ENCODE data around the gene DOCK2. TPM values are rescaled to one million over a fixed set of nuclear protein-coding genes. Genes with fewer than 3 reads are reported as not detected.
A peak's percentile ranks its signal among the peaks of the same experiment; 100 is the strongest.

DOCK2 gene
- total and polyA plus RNA-seq, 4 donors: 1.6 to 53.7 (median 21.6) TPM

GRCh38 chr5:169980418-169981053 is 343.5 kb downstream of the DOCK2 start, which contains the start of gene INSYN2B:
Gene INSYN2B, minus strand, starts transcription at chr5:169980495. Its CDS starts 96,597 bp downstream, at chr5:169883898.
- DNase-seq: peak; percentile 63 to 76
- 8 to 9% methylated on average over 11 of the region's 11 CpGs for whole genome bisulfite sequencing, 2 donors
- no peak within 1 kb of the TSS for H3K4me3 ChIP-seq (ENCODE audit: low read length in 2 of 2)
- H3K36me3 ChIP-seq (ENCODE audit: control insufficient read depth in 1 of 2, insufficient read depth in 2 of 2, low read length in 1 of 2): no peaks in the 10 kb centered on the region
- ATAC-seq (ENCODE audit: low FRiP score): peak; percentile 81
- H3K27me3 ChIP-seq (ENCODE audit: control insufficient read depth in 1 of 2, insufficient read depth in 2 of 2, low read length in 1 of 2): no peaks in the 10 kb centered on the region
- intact Hi-C loops (cut with DNase I): no loop called here
- H3K27ac ChIP-seq (ENCODE audit: low read depth in 1 of 2, low read length in 2 of 2): no peak within 1 kb of the TSS
- no peaks in the 10 kb centered on the region for H3K4me1 ChIP-seq (ENCODE audit: control insufficient read depth in 1 of 2, insufficient read depth in 2 of 2, low read length in 2 of 2)
- H3K9me3 ChIP-seq (ENCODE audit: control insufficient read depth, low read length): no peaks in the 10 kb centered on the region

GRCh38 chr5:169988206-169988605 is 351.1 kb downstream of the DOCK2 start:
- WGBS, 2 donors: 86 to 89% methylated on average over 4 of the region's 4 CpGs
- DNase-seq (no peak), ATAC-seq (ENCODE audit: low FRiP score) (no peak)
- Histone ChIP-seq H3K4me1 (ENCODE audit: control insufficient read depth in 1 of 2, insufficient read depth in 2 of 2, low read length in 2 of 2) (no peaks in the 10 kb centered on the region), H3K27me3 (ENCODE audit: control insufficient read depth in 1 of 2, insufficient read depth in 2 of 2, low read length in 1 of 2) (no peaks in the 10 kb centered on the region), H3K27ac (ENCODE audit: low read depth in 1 of 2, low read length in 2 of 2) (no peak overlapping the region), H3K4me3 (ENCODE audit: low read length in 2 of 2) (no peak overlapping the region), H3K9me3 (ENCODE audit: control insufficient read depth, low read length) (peaks cover 1% of the 10 kb centered on the region), H3K36me3 (ENCODE audit: control insufficient read depth in 1 of 2, insufficient read depth in 2 of 2, low read length in 1 of 2) (no peaks in the 10 kb centered on the region)
- intact Hi-C loops (cut with DNase I): no loop called here

- Histone ChIP-seq H3K9me3 (ENCODE audit: control insufficient read depth, low read length) (peaks cover 1% of the 10 kb centered on the region), H3K27ac (ENCODE audit: low read depth in 1 of 2, low read length in 2 of 2) (no peak overlapping the region), H3K36me3 (ENCODE audit: control insufficient read depth in 1 of 2, insufficient read depth in 2 of 2, low read length in 1 of 2) (no peaks in the 10 kb centered on the region), H3K4me3 (ENCODE audit: low read length in 2 of 2) (no peak overlapping the region), H3K27me3 (ENCODE audit: control insufficient read depth in 1 of 2, insufficient read depth in 2 of 2, low read length in 1 of 2) (peaks cover 0 to 2% of the 10 kb centered on the region in 2 donors), H3K4me1 (ENCODE audit: control insufficient read depth in 1 of 2, insufficient read depth in 2 of 2, low read length in 2 of 2) (no peaks in the 10 kb centered on the region)
- ATAC-seq (ENCODE audit: low FRiP score) (no peak), DNase-seq (no peak)
- intact Hi-C loops (cut with DNase I): no loop called here
- 79 to 82% methylated on average over 1 of the region's 1 CpG for WGBS, 2 donors
These were observed 351.9 kb downstream of the DOCK2 start for GRCh38 chr5:169988947-169989346.

GRCh38 chr5:169989365-169989764 is 352.3 kb downstream of the DOCK2 start:
- H3K9me3 ChIP-seq (ENCODE audit: control insufficient read depth, low read length): peaks cover 1% of the 10 kb centered on the region
- no peak overlapping the region for H3K27ac ChIP-seq (ENCODE audit: low read depth in 1 of 2, low read length in 2 of 2)
- peaks cover 0 to 2% of the 10 kb centered on the region in 2 donors for H3K27me3 ChIP-seq (ENCODE audit: control insufficient read depth in 1 of 2, insufficient read depth in 2 of 2, low read length in 1 of 2)
- H3K4me1 ChIP-seq (ENCODE audit: control insufficient read depth in 1 of 2, insufficient read depth in 2 of 2, low read length in 2 of 2): no peaks in the 10 kb centered on the region
- ATAC-seq (ENCODE audit: low FRiP score) (no peak), DNase-seq (no peak)
- 13 to 18% methylated on average over 1 of the region's 1 CpG for WGBS, 2 donors
- intact Hi-C loops (cut with DNase I): no loop called here
- no peak overlapping the region for H3K4me3 ChIP-seq (ENCODE audit: low read length in 2 of 2)
- H3K36me3 ChIP-seq (ENCODE audit: control insufficient read depth in 1 of 2, insufficient read depth in 2 of 2, low read length in 1 of 2): no peaks in the 10 kb centered on the region

- no peak for DNase-seq
- WGBS, 2 donors: 72 to 73% methylated on average over 8 of the region's 8 CpGs
- intact Hi-C loops (cut with DNase I): no loop called here
- no peak overlapping the region for H3K27ac ChIP-seq (ENCODE audit: low read depth in 1 of 2, low read length in 2 of 2)
- no peak overlapping the region for H3K4me3 ChIP-seq (ENCODE audit: low read length in 2 of 2)
- H3K4me1 ChIP-seq (ENCODE audit: control insufficient read depth in 1 of 2, insufficient read depth in 2 of 2, low read length in 2 of 2): no peaks in the 10 kb centered on the region
- H3K27me3 ChIP-seq (ENCODE audit: control insufficient read depth in 1 of 2, insufficient read depth in 2 of 2, low read length in 1 of 2): peaks cover 0 to 2% of the 10 kb centered on the region in 2 donors
- H3K9me3 ChIP-seq (ENCODE audit: control insufficient read depth, low read length): peaks cover 1% of the 10 kb centered on the region
- H3K36me3 ChIP-seq (ENCODE audit: control insufficient read depth in 1 of 2, insufficient read depth in 2 of 2, low read length in 1 of 2): no peaks in the 10 kb centered on the region
- no peak for ATAC-seq (ENCODE audit: low FRiP score)
These were observed 354.2 kb downstream of the DOCK2 start for GRCh38 chr5:169991115-169991869.

GRCh38 chr5:169992789-169993484 is 355.9 kb downstream of the DOCK2 start:
- intact Hi-C loops (cut with DNase I): no loop called here
- peaks cover 1% of the 10 kb centered on the region for H3K9me3 ChIP-seq (ENCODE audit: control insufficient read depth, low read length)
- WGBS, 2 donors: 58 to 66% methylated on average over 2 of the region's 2 CpGs
- no peak overlapping the region for H3K27ac ChIP-seq (ENCODE audit: low read depth in 1 of 2, low read length in 2 of 2)
- ATAC-seq (ENCODE audit: low FRiP score): no peak
- H3K4me1 ChIP-seq (ENCODE audit: control insufficient read depth in 1 of 2, insufficient read depth in 2 of 2, low read length in 2 of 2): no peaks in the 10 kb centered on the region
- no peak overlapping the region for H3K4me3 ChIP-seq (ENCODE audit: low read length in 2 of 2)
- peaks cover 0 to 2% of the 10 kb centered on the region in 2 donors for H3K27me3 ChIP-seq (ENCODE audit: control insufficient read depth in 1 of 2, insufficient read depth in 2 of 2, low read length in 1 of 2)
- no peaks in the 10 kb centered on the region for H3K36me3 ChIP-seq (ENCODE audit: control insufficient read depth in 1 of 2, insufficient read depth in 2 of 2, low read length in 1 of 2)
- no peak for DNase-seq

- peaks cover 1% of the 10 kb centered on the region for H3K9me3 ChIP-seq (ENCODE audit: control insufficient read depth, low read length)
- H3K4me3 ChIP-seq (ENCODE audit: low read length in 2 of 2): no peak overlapping the region
- H3K27me3 ChIP-seq (ENCODE audit: control insufficient read depth in 1 of 2, insufficient read depth in 2 of 2, low read length in 1 of 2): peaks cover 0 to 2% of the 10 kb centered on the region in 2 donors
- DNase-seq (no peak), ATAC-seq (ENCODE audit: low FRiP score) (no peak)
- H3K4me1 ChIP-seq (ENCODE audit: control insufficient read depth in 1 of 2, insufficient read depth in 2 of 2, low read length in 2 of 2): no peaks in the 10 kb centered on the region
- 28 to 29% methylated on average over 2 of the region's 2 CpGs for whole genome bisulfite sequencing, 2 donors
- H3K36me3 ChIP-seq (ENCODE audit: control insufficient read depth in 1 of 2, insufficient read depth in 2 of 2, low read length in 1 of 2): no peaks in the 10 kb centered on the region
- H3K27ac ChIP-seq (ENCODE audit: low read depth in 1 of 2, low read length in 2 of 2): no peak overlapping the region
- intact Hi-C loops (cut with DNase I): no loop called here
These were observed 356.4 kb downstream of the DOCK2 start for GRCh38 chr5:169993485-169993790.

GRCh38 chr5:169997798-169998197 is 360.7 kb downstream of the DOCK2 start:
- ATAC-seq (ENCODE audit: low FRiP score): no peak
- DNase-seq: no peak
- 77 to 82% methylated on average over 3 of the region's 3 CpGs for WGBS, 2 donors

More at GRCh38 chr5:169997798-169998197, 360.7 kb downstream of the DOCK2 start:
- no peak overlapping the region for H3K27ac ChIP-seq (ENCODE audit: low read depth in 1 of 2, low read length in 2 of 2)
- H3K4me1 ChIP-seq (ENCODE audit: control insufficient read depth in 1 of 2, insufficient read depth in 2 of 2, low read length in 2 of 2): no peaks in the 10 kb centered on the region
- H3K27me3 ChIP-seq (ENCODE audit: control insufficient read depth in 1 of 2, insufficient read depth in 2 of 2, low read length in 1 of 2): peaks cover 0 to 2% of the 10 kb centered on the region in 2 donors
- H3K36me3 ChIP-seq (ENCODE audit: control insufficient read depth in 1 of 2, insufficient read depth in 2 of 2, low read length in 1 of 2): no peaks in the 10 kb centered on the region
- no peaks in the 10 kb centered on the region for H3K9me3 ChIP-seq (ENCODE audit: control insufficient read depth, low read length)
- intact Hi-C loops (cut with DNase I): no loop called here
- H3K4me3 ChIP-seq (ENCODE audit: low read length in 2 of 2): no peak overlapping the region
